Measurements from ENCODE around the gene CFD. TPM values are rescaled to one million over a fixed set of nuclear protein-coding genes. Genes with fewer than 3 reads are reported as not detected.

The CFD gene
- total and polyA plus RNA-seq, 4 donors = 90.8 to 227 (median 141) TPM

GRCh38 chr19:843836-844545, 15.5 kb upstream of the CFD start:
- H3K27ac ChIP-seq (ENCODE audit: low read depth in 1 of 2, low read length in 1 of 2) = no peak overlapping the region
- no peaks in the 10 kb centered on the region for H3K36me3 ChIP-seq (ENCODE audit: control insufficient read depth in 4 of 4, insufficient read depth in 4 of 4, low read length in 4 of 4)
- H3K4me3 ChIP-seq = no peak overlapping the region
- H3K27me3 ChIP-seq (ENCODE audit: control insufficient read depth in 3 of 3, insufficient read depth in 3 of 3, low read length in 2 of 3) = peaks cover 0 to 17% (median 6%) of the 10 kb centered on the region in 3 donors
- 9 to 13% methylated on average over 35 to 62 of the region's 70 CpGs for WGBS, 2 donors
- H3K9me3 ChIP-seq (ENCODE audit: control insufficient read depth in 4 of 4, insufficient read depth in 3 of 4, low read length in 3 of 4) = no peaks in the 10 kb centered on the region
- no peak for ATAC-seq (ENCODE audit: insufficient read depth, low FRiP score)
- no peak overlapping the region for H3K9ac ChIP-seq (ENCODE audit: insufficient read depth in 1 of 2, low read length in 2 of 2)
- TF ChIP-seq, protein P1, sequence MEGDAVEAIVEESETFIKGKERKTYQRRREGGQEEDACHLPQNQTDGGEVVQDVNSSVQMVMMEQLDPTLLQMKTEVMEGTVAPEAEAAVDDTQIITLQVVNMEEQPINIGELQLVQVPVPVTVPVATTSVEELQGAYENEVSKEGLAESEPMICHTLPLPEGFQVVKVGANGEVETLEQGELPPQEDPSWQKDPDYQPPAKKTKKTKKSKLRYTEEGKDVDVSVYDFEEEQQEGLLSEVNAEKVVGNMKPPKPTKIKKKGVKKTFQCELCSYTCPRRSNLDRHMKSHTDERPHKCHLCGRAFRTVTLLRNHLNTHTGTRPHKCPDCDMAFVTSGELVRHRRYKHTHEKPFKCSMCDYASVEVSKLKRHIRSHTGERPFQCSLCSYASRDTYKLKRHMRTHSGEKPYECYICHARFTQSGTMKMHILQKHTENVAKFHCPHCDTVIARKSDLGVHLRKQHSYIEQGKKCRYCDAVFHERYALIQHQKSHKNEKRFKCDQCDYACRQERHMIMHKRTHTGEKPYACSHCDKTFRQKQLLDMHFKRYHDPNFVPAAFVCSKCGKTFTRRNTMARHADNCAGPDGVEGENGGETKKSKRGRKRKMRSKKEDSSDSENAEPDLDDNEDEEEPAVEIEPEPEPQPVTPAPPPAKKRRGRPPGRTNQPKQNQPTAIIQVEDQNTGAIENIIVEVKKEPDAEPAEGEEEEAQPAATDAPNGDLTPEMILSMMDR (IDR thresholded peaks at IDR 0.05; ENCODE audit: control extremely low read depth, extremely low read depth) = no peak
- DNase-seq = no peak
- H3K4me1 ChIP-seq (ENCODE audit: control insufficient read depth in 5 of 5, insufficient read depth in 5 of 5, low read length in 5 of 5) = peaks cover 0 to 10% (median 0%) of the 10 kb centered on the region in 5 donors

DNA sequence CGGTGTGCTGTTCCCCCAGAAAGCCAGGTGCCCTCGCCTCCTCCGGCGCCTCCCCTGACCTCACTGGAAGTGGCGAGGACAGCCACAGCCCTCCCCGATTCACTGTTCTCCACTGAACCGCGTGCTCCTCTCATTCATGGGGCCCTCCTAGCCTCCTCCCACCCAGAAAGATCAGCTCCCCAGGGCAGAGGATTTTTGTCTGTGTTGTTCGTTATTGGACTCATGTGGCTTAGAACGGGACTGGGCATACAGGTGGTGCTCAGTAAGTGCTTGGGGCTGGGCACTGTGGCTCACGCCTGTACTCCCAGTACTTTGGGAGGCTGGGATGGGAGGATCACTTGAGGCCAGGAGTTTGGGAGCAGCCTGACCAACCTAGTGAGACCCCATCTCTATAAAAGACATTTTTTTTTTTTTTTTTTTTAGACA, 14.9 kb upstream of the CFD start:
- no peak overlapping the region for H3K9ac ChIP-seq (ENCODE audit: insufficient read depth in 1 of 2, low read length in 2 of 2)
- no peak overlapping the region for H3K4me3 ChIP-seq
- 16 to 21% methylated on average over 11 of the region's 11 CpGs for WGBS, 2 donors
- H3K4me1 ChIP-seq (ENCODE audit: control insufficient read depth in 5 of 5, insufficient read depth in 5 of 5, low read length in 5 of 5) = peaks cover 0 to 10% (median 0%) of the 10 kb centered on the region in 5 donors
- H3K27me3 ChIP-seq (ENCODE audit: control insufficient read depth in 3 of 3, insufficient read depth in 3 of 3, low read length in 2 of 3) = peaks cover 0 to 17% (median 6%) of the 10 kb centered on the region in 3 donors
- ATAC-seq (ENCODE audit: insufficient read depth, low FRiP score) = no peak
- no peaks in the 10 kb centered on the region for H3K9me3 ChIP-seq (ENCODE audit: control insufficient read depth in 4 of 4, insufficient read depth in 3 of 4, low read length in 3 of 4)
- H3K27ac ChIP-seq (ENCODE audit: low read depth in 1 of 2, low read length in 1 of 2) = no peak overlapping the region
- TF ChIP-seq, protein P1 (IDR thresholded peaks at IDR 0.05; ENCODE audit: control extremely low read depth, extremely low read depth) = no peak
- DNase-seq = no peak
- H3K36me3 ChIP-seq (ENCODE audit: control insufficient read depth in 4 of 4, insufficient read depth in 4 of 4, low read length in 4 of 4) = no peaks in the 10 kb centered on the region

GRCh38 chr19:845707-846521, 13.6 kb upstream of the CFD start:
- H3K9me3 ChIP-seq (ENCODE audit: control insufficient read depth in 4 of 4, insufficient read depth in 3 of 4, low read length in 3 of 4) = no peaks in the 10 kb centered on the region
- 54 to 64% methylated on average over 36 to 37 of the region's 37 CpGs for WGBS, 2 donors
- DNase-seq (no peak), ATAC-seq (ENCODE audit: insufficient read depth, low FRiP score) (no peak)
- peaks cover 0 to 15% (median 0%) of the 10 kb centered on the region in 5 donors for H3K4me1 ChIP-seq (ENCODE audit: control insufficient read depth in 5 of 5, insufficient read depth in 5 of 5, low read length in 5 of 5)
- H3K4me3 ChIP-seq = no peak overlapping the region
- no peak overlapping the region for H3K9ac ChIP-seq (ENCODE audit: insufficient read depth in 1 of 2, low read length in 2 of 2)
- H3K27ac ChIP-seq (ENCODE audit: low read depth in 1 of 2, low read length in 1 of 2) = no peak overlapping the region
- H3K27me3 ChIP-seq (ENCODE audit: control insufficient read depth in 3 of 3, insufficient read depth in 3 of 3, low read length in 2 of 3) = peaks cover 0 to 17% (median 6%) of the 10 kb centered on the region in 3 donors
- TF ChIP-seq, protein P1 (IDR thresholded peaks at IDR 0.05; ENCODE audit: control extremely low read depth, extremely low read depth) = no peak
- no peaks in the 10 kb centered on the region for H3K36me3 ChIP-seq (ENCODE audit: control insufficient read depth in 4 of 4, insufficient read depth in 4 of 4, low read length in 4 of 4)
